ENCODE data around the gene TAF5L. TPM values are rescaled to one million over a fixed set of nuclear protein-coding genes. Genes with fewer than 3 reads are reported as not detected.
A peak's percentile ranks its signal among the peaks of the same experiment; 100 is the strongest.
"Not testable (repeated sequence)": the region's sequence is repeated elsewhere in the genome, so short reads cannot be mapped to it uniquely, and the experiment has no call there.

The TAF5L gene
- polyA plus RNA-seq, 5 donors, result 16.5 to 19.2 (median 18.5) TPM

- no peak for DNase-seq
These were observed 18.2 kb upstream of the TAF5L start for GRCh38 chr1:229643996-229644745.

- no peak for DNase-seq
These were observed 17.0 kb upstream of the TAF5L start for GRCh38 chr1:229642970-229643369.

GRCh38 chr1:229642376-229642775 is 16.5 kb upstream of the TAF5L start:
- DNase-seq, result no peak

GRCh38 chr1:229641306-229641705 is 15.4 kb upstream of the TAF5L start:
- no peak for DNase-seq

- DNase-seq, result no peak
These were observed 14.5 kb upstream of the TAF5L start for GRCh38 chr1:229640455-229640854.

GRCh38 chr1:229637746-229638145 is 11.8 kb upstream of the TAF5L start:
- DNase-seq, result no peak

GRCh38 chr1:229636042-229636441 is 10.1 kb upstream of the TAF5L start:
- no peak for DNase-seq

- no peak for DNase-seq
These were observed 6.0 kb upstream of the TAF5L start for GRCh38 chr1:229631966-229632365.

- no peak for DNase-seq
These were observed 5.2 kb upstream of the TAF5L start for GRCh38 chr1:229631148-229631547.

- DNase-seq, result no peak
These were observed 3.3 kb upstream of the TAF5L start for GRCh38 chr1:229629261-229629660.

GRCh38 chr1:229627003-229627402 is 1.1 kb upstream of the TAF5L start:
- DNase-seq, result no peak

- DNase-seq, result peak in 1 of 2 donors; percentile 15
These were observed 629 bp downstream of the TAF5L start for GRCh38 chr1:229625071-229625914.

- DNase-seq, result no peak
These were observed 1.3 kb downstream of the TAF5L start for GRCh38 chr1:229624521-229625070.

- DNase-seq, result no peak
These were observed 2.1 kb downstream of the TAF5L start for GRCh38 chr1:229623838-229624237.

GRCh38 chr1:229623225-229623624 is 2.7 kb downstream of the TAF5L start:
- no peak for DNase-seq

- not testable (repeated sequence) for DNase-seq
These were observed 3.2 kb downstream of the TAF5L start for GRCh38 chr1:229622641-229623120.

GRCh38 chr1:229621663-229622062 is 4.3 kb downstream of the TAF5L start:
- DNase-seq, result no peak

- DNase-seq, result no peak
These were observed 5.0 kb downstream of the TAF5L start for GRCh38 chr1:229620876-229621275.

GRCh38 chr1:229619614-229620013 is 6.3 kb downstream of the TAF5L start:
- no peak for DNase-seq

- no peak for DNase-seq
These were observed 6.9 kb downstream of the TAF5L start for GRCh38 chr1:229619002-229619401.

GRCh38 chr1:229617351-229618100 is 8.4 kb downstream of the TAF5L start:
- no peak for DNase-seq

- DNase-seq, result no peak
These were observed 11.2 kb downstream of the TAF5L start for GRCh38 chr1:229614701-229615100.
